Measurements from ENCODE around the gene C1orf174.

C1orf174 gene

GRCh38 chr1:3893190-3893589 lies 6.9 kb downstream of the C1orf174 start:
- no peak for DNase-seq

- DNase-seq: no peak
Observed at GRCh38 chr1:3892748-3893147, 7.3 kb downstream of the C1orf174 start.

DNA sequence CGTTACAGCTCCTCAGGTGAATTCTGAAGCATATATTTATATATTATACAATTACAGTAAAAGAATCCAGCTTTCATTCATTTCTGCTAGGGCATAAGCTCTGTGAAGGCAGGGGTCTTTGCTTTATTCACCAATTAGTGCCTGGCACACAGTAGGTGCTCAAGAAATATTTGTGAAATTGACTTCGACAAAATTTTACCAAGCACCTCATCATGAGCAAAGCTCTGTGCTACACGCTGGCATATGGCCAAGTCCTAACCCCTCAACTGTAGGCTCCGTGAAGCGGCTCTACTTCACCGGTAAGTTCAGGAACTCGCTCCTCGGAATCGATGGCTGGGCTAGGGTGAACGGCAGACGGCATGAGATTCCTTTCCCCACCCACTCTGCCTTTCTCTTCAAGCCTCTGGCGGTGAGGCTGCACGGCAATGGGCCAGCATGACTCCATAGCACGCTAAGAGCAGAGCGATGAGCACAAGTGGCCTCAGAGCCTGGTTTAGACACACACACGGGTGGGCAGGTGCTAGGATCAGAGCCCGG lies 8.7 kb downstream of the C1orf174 start:
- DNase-seq: no peak

DNA sequence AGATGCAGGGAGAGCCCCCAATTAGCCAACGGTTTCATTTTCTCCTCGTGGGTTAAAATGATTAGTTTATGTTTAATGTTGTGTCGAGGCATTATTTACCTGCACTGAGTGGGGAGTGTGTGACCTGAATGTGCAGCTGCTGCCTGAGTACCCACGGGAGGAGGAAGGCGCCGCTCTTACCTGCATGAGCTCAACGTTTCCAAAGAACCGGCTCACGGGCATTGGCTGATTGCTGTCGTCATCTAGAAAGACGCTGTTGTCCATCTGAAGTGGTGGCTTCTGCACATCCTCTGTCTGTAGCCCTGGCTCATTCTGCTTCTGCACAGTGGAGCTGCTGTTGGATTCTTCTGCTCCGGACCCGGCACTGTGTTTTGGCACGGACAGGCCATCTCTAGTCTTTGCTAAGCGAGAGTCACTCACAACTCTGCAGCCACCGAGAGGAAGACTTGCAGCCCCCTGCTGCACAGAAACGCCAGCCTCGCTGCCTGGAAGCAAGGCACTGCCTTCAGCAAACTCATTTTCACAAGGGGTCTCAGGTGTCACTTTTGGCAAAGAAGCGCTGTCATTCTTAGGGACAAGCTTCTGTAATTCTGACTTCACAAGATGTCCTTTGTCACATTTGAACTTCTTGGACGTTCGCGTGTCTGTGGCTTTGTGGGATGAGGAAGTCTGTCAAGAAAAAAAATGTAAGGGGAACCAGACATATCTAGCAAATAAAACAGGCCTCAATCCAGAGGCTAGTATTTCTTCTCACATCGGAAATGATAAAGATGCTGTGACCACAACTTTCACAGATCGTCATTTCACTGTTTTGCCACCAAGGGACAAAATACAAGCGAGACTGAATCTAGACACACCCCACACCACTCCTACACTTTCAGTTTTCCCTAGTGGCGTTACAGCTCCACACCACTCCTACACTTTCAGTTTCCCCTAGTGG lies 9.4 kb downstream of the C1orf174 start:
- DNase-seq: no peak

DNA sequence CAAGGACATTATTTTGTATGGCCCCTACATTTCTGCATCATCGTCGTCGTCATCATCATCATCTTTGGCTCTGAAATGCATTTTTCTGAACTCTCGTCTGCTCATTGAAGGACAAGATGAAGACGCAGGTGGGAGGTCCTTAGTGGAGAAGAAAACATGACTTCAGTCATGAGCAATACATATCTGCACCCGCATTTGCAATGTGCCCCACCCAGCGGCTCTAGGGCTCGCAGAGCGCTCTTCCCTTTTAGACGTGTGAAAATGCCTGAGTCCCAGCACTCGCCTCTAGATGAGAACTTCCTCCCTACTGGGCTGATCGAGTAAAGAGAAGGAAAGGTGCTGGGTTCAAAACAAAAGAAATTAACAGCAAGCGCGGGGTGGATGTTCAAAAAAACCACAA lies 10.1 kb downstream of the C1orf174 start:
- no peak for DNase-seq

GRCh38 chr1:3888301-3888700 lies 11.8 kb downstream of the C1orf174 start:
- no peak for DNase-seq

- no peak for DNase-seq
Observed at GRCh38 chr1:3886691-3887090, 13.4 kb downstream of the C1orf174 start.

- DNase-seq: no peak
Observed at GRCh38 chr1:3886106-3886670, 13.9 kb downstream of the C1orf174 start.

GRCh38 chr1:3885611-3886010 lies 14.5 kb downstream of the C1orf174 start:
- no peak for DNase-seq

DNA sequence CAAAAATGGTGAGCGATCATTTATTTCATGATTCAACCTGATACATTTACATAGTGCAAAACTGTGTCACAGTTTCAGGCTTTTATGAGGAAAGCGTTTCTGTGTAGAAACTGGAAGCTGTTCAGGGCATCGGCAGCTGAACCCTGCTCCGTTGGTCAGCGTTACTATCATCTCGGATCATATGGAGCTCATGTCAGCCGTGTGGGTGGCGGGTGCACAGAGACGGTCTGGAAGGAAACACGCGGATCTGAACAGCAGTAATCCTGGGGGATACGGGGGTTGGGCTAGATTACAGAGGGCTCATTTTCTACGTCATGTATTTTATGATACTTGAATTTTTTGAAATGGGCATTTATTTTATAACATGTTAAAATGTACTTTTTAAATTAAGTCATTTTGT lies 15.1 kb downstream of the C1orf174 start:
- no peak for DNase-seq

DNA sequence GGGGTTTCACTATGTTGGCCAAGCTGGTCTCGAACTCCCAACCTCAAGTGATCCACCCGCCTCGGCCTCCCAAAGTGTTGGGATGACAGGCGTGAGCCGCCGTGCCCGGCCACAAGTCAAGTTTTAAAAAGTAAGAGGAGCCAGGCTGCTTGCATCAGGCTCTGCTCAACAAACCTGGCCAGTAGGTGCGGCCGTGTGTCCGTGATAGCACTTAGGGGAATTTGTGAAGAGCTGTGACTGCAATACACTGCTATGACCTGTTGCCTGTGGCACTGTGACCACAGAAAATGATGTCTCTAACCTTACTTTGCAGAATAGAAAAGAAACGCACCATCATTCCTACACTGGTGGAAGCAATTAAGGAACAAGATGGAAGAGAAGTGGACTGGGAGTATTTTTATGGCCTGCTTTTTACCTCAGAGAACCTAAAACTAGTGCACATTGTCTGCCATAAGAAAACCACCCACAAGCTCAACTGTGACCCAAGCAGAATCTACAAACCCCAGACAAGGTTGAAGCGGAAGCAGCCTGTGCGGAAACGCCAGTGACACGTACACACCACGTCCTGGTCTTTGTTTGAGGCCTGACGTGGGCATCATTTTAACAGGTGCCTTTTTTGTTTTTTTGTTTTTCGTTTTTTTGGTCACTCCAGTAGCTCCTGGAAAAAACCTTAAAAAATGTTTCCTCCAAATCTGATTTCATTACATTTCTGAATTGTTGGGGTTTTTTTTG lies 16.7 kb downstream of the C1orf174 start:
- DNase-seq: no peak

- DNase-seq: no peak
Observed at GRCh38 chr1:3881193-3881480, 18.9 kb downstream of the C1orf174 start.

DNA sequence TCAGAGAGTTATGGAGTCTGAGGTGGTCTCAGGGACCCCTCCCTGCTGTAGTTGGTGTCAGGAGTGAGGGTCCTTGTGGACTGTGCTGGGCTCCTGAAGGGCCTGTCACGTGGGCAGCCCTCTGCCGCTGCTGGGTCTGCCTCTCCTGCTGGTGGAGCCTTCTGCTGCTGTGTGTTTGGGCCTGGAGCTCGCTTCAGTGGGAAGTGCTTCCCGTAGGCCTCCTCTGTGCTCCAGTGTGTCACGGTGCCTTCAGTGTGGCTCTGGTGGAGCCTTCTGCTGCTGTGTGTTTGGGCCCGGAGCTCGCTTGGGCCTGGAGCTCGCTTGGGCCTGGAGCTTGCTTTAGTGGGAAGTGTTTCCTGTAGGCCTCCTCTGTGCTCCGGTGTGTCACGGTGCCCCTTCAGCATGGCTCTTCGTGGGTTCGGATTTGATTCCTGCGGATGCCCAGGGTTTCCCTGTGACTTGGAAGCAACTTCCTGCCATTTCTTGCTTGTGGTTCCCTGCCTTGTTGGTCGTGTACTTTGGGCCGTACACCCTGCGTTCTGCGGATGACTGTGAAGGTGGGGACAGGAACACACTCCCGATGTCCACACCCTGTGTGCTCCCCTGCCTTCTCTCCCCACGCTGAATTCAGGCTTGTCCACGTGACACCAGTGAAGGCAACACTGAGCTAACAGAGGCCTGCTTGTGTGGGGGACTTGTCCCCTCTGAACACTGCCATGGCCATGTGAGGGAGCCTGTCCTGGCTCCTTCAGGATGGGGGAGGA lies 19.5 kb downstream of the C1orf174 start:
- DNase-seq: no peak

- no peak for DNase-seq
Observed at GRCh38 chr1:3879787-3880428, 20.2 kb downstream of the C1orf174 start.

GRCh38 chr1:3879099-3879498 lies 21.0 kb downstream of the C1orf174 start:
- no peak for DNase-seq

- DNase-seq: no peak
Observed at GRCh38 chr1:3876716-3877115, 23.4 kb downstream of the C1orf174 start.

DNA sequence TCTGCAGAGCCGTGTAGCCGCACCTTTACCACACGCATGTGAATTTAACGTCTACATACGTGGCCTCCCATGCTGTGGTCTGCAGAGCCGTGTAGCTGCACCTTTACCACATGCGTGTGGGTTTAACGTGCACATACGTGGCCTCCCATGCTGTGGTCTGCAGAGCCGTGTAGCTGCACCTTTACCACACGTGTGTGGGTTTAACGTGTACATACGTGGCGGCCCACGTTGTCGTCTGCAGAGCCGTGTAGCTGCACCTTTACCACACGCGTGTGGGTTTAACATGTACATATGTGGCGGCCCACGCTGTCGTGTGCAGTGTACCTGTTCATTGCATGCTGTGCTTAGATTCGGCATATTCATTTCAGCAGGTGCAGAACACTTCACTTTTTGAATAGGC lies 25.3 kb downstream of the C1orf174 start:
- no peak for DNase-seq

- DNase-seq: no peak
Observed at GRCh38 chr1:3872546-3872945, 27.5 kb downstream of the C1orf174 start.

DNA sequence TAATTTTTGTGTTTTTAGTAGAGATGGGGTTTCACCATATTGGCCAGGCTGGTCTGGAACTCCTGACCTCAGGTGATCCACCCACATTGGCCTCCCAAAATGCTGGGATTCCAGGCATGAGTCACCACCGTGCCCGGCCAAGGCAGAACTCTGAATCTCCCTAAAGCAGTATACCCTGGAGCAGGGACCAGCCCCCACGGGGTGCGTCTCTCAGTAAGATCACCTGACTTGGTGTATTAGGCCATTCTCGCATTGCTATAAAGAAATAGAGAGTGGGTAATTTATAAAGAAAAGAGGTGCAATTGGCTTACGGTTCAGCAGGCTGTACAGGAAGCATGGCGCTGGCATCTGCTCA lies 28.6 kb downstream of the C1orf174 start:
- DNase-seq: no peak

DNA sequence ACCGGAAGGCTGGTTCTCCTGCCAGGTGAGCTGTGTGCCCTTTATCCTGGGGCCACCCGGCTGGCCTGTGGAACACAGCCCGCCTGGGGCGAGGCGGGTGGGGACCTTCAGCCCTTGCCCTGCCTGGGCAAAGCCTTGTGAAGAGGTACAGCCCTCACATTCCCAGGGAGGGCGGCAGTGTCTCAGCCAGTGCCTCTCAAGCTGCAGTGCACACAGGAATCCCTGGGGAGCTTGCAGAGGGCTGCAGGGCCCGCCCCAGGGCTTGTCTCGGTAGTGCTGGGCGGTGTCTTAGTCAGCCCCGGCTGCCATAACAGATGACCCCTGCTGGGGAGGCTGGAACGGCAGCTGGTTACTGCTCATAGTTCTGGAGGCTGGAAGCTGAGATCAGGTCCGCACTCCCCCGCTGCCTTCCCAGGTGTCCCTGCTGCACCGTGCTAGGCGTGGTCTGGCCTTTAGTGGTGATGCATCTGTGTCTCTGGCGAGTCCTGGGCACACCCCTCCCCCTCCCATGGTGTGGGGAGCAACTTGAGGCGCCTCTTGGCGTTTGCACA lies 30.2 kb downstream of the C1orf174 start:
- DNase-seq: no peak

GRCh38 chr1:3868464-3869006 lies 31.5 kb downstream of the C1orf174 start:
- DNase-seq: no peak

DNA sequence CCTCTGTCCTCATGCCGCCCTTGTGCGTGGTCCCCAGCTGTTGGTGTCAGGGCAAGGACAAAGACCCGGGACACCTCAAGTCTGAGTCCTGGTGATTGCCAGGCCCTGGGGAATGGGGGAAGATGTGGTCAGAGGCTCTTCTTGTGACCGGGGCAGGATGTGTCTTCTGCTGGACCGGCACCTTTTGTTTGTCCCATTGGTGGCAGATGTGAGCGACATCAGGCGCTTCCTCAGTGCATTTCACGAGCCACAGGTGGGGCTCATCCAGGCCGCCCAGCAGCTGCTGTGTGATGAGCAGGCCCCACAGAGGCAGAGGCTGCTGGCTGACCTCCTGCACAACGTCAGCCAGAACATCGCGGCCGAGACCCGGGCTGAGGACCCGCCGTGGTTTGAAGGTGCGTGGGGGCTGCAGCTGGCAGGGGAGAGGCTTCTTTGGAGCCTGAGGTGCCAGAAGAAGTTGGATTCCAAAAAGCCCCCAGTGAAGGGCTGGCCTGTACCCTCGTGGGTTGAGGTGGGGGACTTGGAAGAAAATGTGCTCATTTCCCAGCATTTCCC lies 34.4 kb downstream of the C1orf174 start:
- no peak for DNase-seq

Measured in NCI-H1417 treated with DMSO at 0.1 percent for 48 hours (cell line).